Caco-2 (cell line): Measurements from ENCODE around the gene CDKL5. TPM values are rescaled to one million over a fixed set of nuclear protein-coding genes. Genes with fewer than 3 reads are reported as not detected.

Experiments used
- BruUV-seq: library from RNA; stranded (reverse); fragments of 400-500 nt; replicated peaks from 2 replicates; lab custom pipeline; 2021; lab: Mats Ljungman, UMichigan
- CTCF ChIA-PET: fragments of 300-600 bp; sonication (Branson Sonifier 250); formaldehyde crosslinking; loops from one replicate; lab custom pipeline; 2022; ENCODE audit warnings: antibody characterized with exemption; lab: Charles Lee
- POLR2A ChIA-PET: fragments of 300-600 bp; sonication (Branson Sonifier 250); formaldehyde crosslinking; loops from one replicate; lab custom pipeline; 2022; ENCODE audit warnings: antibody characterized with exemption; lab: Charles Lee
- DNase-seq, 2 experiments: peaks; one replicate each; pipeline versions ENCODE4 v3.0.0 to v3.0.0-alpha.2; 2020 to 2022
- H3K27me3 ChIP-seq: replicated peaks from 2 replicates; pipeline ENCODE4 v1.6.0; 2011; ENCODE audit warnings: low read length; ENCODE audit not compliant: control insufficient read depth, insufficient read depth
- H3K36me3 ChIP-seq: 2 replicates; pipeline ENCODE4 v1.5.1; 2011; ENCODE audit warnings: low read length; ENCODE audit not compliant: control insufficient read depth, insufficient read depth
- H3K4me1 ChIP-seq: fragments of 250-450 bp; sonication (Bioruptor Pico); 2 replicates; pipeline ENCODE4 v1.5.1; 2020; ENCODE audit warnings: mild to moderate bottlenecking
- H3K4me3 ChIP-seq: 2 replicates; pipeline ENCODE4 v1.5.1; 2011; ENCODE audit warnings: low read depth, mild to moderate bottlenecking, control low read depth, low read length
- H3K9me3 ChIP-seq: fragments of 250-450 bp; sonication (Bioruptor Pico); 2 replicates; pipeline ENCODE4 v1.5.1; 2020; ENCODE audit warnings: mild to moderate bottlenecking, moderate library complexity
- H3K27ac Mint-ChIP-seq: one replicate; pipeline ENCODE4 v1.8.0; 2022; ENCODE audit warnings: mixed read lengths; ENCODE audit not compliant: unreplicated experiment
- H3K27me3 Mint-ChIP-seq: one replicate; pipeline ENCODE4 v1.8.0; 2022; ENCODE audit warnings: mixed read lengths; ENCODE audit not compliant: insufficient read depth, unreplicated experiment
- H3K36me3 Mint-ChIP-seq: one replicate; pipeline ENCODE4 v1.8.0; 2022; ENCODE audit warnings: mild to moderate bottlenecking, mixed read lengths; ENCODE audit not compliant: insufficient read depth, unreplicated experiment
- H3K4me1 Mint-ChIP-seq: one replicate; pipeline ENCODE4 v1.8.0; 2022; ENCODE audit warnings: low read depth, mixed read lengths; ENCODE audit not compliant: unreplicated experiment
- H3K4me3 Mint-ChIP-seq: one replicate; pipeline ENCODE4 v1.8.0; 2022; ENCODE audit warnings: mild to moderate bottlenecking, moderate library complexity, mixed read lengths; ENCODE audit not compliant: unreplicated experiment
- H3K9me3 Mint-ChIP-seq: one replicate; pipeline ENCODE4 v1.8.0; 2022; ENCODE audit warnings: mixed read lengths; ENCODE audit not compliant: unreplicated experiment
- intact Hi-C: fragments of 100-400 bp; cut with micrococcal nuclease; formaldehyde crosslinking; loops from one replicate; pipeline ENCODE4 v1.10.0; 2022; ENCODE audit not compliant: unreplicated experiment
- total RNA-seq: library from RNA; stranded (reverse); gene quantifications from 2 replicates; pipeline ENCODE4 v1.2.3, GENCODE V29; 2022
- TF ChIP-seq, protein P1 (sequence below), 2 experiments: fragments of 200-600 bp in 1 of 2; IDR thresholded peaks; 1 replicate in 1 of 2; 2 replicates in 1 of 2; pipeline versions ENCODE4 v1.5.1 to v1.8.0; 2011 to 2022; ENCODE audit warnings: antibody characterized with exemption in 1 of 2, control low read depth in 1 of 2, inconsistent platforms in 1 of 2, low read depth in 1 of 2, low read length in 1 of 2, mild to moderate bottlenecking in 1 of 2, moderate library complexity in 1 of 2; ENCODE audit not compliant: insufficient read depth in 1 of 2, severe bottlenecking in 1 of 2, unreplicated experiment in 1 of 2

The CDKL5 gene
- total RNA-seq, 1 experiment from 2014 or later = 23.7 TPM

DNA sequence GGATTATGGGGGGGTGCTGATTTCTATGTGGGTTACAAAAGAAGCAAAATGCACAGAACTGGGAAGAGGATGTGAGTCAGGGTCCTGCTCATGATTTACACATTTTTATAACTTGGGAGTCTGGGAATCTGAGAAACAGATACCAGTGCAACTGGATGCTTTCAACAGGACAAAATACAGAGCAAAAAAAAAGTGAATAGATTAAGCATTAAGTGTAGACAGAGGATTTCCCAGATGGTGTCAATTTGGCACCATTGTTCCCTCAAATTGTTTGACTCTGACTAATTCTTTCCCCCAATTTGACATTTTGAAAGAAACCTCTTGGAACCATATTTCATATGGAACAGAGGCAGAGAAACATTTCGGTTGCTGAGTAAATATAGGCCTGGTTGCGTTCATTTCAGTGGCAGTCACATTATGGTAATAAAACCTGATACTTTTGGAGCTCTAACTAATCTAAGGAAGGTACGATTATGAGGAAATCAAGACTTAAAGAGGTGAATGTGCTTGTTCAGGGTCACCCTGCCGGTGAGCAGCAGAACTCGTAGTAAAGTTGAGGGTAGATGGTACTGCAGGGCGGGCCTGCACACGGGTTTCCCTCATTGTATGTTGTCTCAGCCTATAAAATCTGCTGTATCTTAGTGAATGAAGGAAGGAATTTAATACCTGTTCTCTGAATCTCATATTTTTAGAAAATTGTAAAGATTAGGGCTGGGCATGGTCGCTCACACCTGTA lies 18.7 kb upstream of the CDKL5 start:
- H3K4me1 Mint-ChIP-seq = no peaks in the 10 kb centered on the region
- Histone ChIP-seq H3K4me1 (no peaks in the 10 kb centered on the region), H3K4me3 (no peak overlapping the region), H3K36me3 (no peaks in the 10 kb centered on the region), H3K27me3 (no peaks in the 10 kb centered on the region), H3K9me3 (no peaks in the 10 kb centered on the region)
- H3K4me3 Mint-ChIP-seq = no peak overlapping the region
- H3K27me3 Mint-ChIP-seq = no peaks in the 10 kb centered on the region
- no peak for DNase-seq
- intact Hi-C loops = no loop called here
- ChIA-PET POLR2A (interaction anchor here (0.5 kb wide), 1 partner anchor 69 kb away, joined by 3 read pairs; no protein-coding TSS in a partner anchor), CTCF (no interaction called here)
- no TSS peak for BruUV-seq
- no peaks in the 10 kb centered on the region for H3K36me3 Mint-ChIP-seq
- TF ChIP-seq, protein P1, sequence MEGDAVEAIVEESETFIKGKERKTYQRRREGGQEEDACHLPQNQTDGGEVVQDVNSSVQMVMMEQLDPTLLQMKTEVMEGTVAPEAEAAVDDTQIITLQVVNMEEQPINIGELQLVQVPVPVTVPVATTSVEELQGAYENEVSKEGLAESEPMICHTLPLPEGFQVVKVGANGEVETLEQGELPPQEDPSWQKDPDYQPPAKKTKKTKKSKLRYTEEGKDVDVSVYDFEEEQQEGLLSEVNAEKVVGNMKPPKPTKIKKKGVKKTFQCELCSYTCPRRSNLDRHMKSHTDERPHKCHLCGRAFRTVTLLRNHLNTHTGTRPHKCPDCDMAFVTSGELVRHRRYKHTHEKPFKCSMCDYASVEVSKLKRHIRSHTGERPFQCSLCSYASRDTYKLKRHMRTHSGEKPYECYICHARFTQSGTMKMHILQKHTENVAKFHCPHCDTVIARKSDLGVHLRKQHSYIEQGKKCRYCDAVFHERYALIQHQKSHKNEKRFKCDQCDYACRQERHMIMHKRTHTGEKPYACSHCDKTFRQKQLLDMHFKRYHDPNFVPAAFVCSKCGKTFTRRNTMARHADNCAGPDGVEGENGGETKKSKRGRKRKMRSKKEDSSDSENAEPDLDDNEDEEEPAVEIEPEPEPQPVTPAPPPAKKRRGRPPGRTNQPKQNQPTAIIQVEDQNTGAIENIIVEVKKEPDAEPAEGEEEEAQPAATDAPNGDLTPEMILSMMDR (IDR thresholded peaks at IDR 0.05; ENCODE audit: insufficient read depth in 1 of 2, low read depth in 1 of 2, low read length in 1 of 2, severe bottlenecking in 1 of 2, unreplicated experiment in 1 of 2) = no peak
- no peaks in the 10 kb centered on the region for H3K9me3 Mint-ChIP-seq
- no peak overlapping the region for H3K27ac Mint-ChIP-seq

DNA sequence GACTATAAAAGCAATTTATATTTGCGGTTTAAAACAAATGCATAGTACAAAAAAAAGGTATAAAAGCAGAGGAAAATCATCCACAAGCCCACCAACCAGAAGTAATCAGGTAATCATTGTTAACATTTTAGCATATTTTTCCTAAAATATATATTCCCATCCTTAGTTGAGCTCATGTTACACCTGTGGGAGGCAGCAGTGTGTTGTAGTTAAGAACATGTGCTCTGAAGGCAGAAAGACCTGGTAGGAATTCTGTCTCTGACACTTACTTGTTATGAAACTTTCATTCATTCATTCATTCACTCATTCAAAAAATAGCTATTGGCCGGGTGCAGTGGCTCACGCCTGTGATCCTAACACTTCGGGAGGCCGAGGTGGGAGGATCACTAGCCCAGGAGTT lies 15.4 kb upstream of the CDKL5 start:
- POLR2A ChIA-PET = interaction anchor here (0.7 to 1.1 kb wide), 2 partner anchors 15 to 477 kb away, joined by 3 to 6 read pairs; partner anchors contain the start of gene CDKL5
- Mint-ChIP-seq H3K27me3 (no peaks in the 10 kb centered on the region), H3K9me3 (no peaks in the 10 kb centered on the region), H3K4me1 (no peaks in the 10 kb centered on the region), H3K27ac (no peak overlapping the region), H3K36me3 (no peaks in the 10 kb centered on the region), H3K4me3 (no peak overlapping the region)
- no peaks in the 10 kb centered on the region for H3K4me1 ChIP-seq
- no peaks in the 10 kb centered on the region for H3K27me3 ChIP-seq
- BruUV-seq = no TSS peak
- CTCF ChIA-PET = interaction anchor here (0.5 to 1.5 kb wide), 9 partner anchors 112 to 1260 kb away, joined by 3 to 9 read pairs (median 3); no protein-coding TSS in a partner anchor
- no peaks in the 10 kb centered on the region for H3K36me3 ChIP-seq
- no peaks in the 10 kb centered on the region for H3K9me3 ChIP-seq
- DNase-seq = peak in 1 of 2 experiments; percentile 34
- no peak overlapping the region for H3K4me3 ChIP-seq
- intact Hi-C loops = loop anchor here (1.0 kb wide), 2 partner anchors 476 to 490 kb away; no protein-coding TSS in a partner anchor
- TF ChIP-seq, protein P1 (IDR thresholded peaks at IDR 0.05; ENCODE audit: insufficient read depth in 1 of 2, low read depth in 1 of 2, low read length in 1 of 2, severe bottlenecking in 1 of 2, unreplicated experiment in 1 of 2) = peak; percentile 21 to 39

DNA sequence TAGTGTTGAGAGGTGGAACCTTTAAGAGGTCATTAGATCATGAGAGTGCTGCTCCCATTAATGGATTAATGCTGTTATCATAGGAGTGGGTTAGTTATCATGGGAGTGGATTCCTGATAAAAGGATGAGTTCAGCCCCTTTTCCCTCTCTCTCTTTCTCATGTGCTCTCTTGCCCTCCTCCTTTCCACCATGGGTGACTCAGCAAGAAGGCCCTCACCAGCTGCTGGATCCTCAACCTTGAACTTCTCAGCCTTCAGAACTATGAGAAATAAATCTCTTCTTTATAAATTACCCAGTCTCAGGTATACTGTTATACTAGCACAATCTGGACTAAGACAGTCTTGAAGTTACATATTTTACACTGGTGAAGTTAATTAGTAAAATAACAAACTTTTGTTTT lies 10.0 kb upstream of the CDKL5 start:
- Mint-ChIP-seq H3K4me1 (no peaks in the 10 kb centered on the region), H3K36me3 (no peaks in the 10 kb centered on the region), H3K4me3 (no peak overlapping the region), H3K27ac (no peak overlapping the region), H3K9me3 (no peaks in the 10 kb centered on the region), H3K27me3 (no peaks in the 10 kb centered on the region)
- intact Hi-C loops = no loop called here
- ChIA-PET CTCF (interaction anchor here (0.6 kb wide), 1 partner anchor 102 kb away, joined by 4 read pairs; no protein-coding TSS in a partner anchor), POLR2A (no interaction called here)
- TF ChIP-seq, protein P1 (IDR thresholded peaks at IDR 0.05; ENCODE audit: insufficient read depth in 1 of 2, low read depth in 1 of 2, low read length in 1 of 2, severe bottlenecking in 1 of 2, unreplicated experiment in 1 of 2) = no peak
- no peaks in the 10 kb centered on the region for H3K27me3 ChIP-seq
- no peak overlapping the region for H3K4me3 ChIP-seq
- H3K4me1 ChIP-seq = no peaks in the 10 kb centered on the region
- no peaks in the 10 kb centered on the region for H3K9me3 ChIP-seq
- DNase-seq = no peak
- H3K36me3 ChIP-seq = no peaks in the 10 kb centered on the region
- no TSS peak for BruUV-seq
